SK-N-MC (cell line): Measurements from ENCODE around the gene AQP7.
"Not testable (repeated sequence)": the region's sequence is repeated elsewhere in the genome, so short reads cannot be mapped to it uniquely, and the experiment has no call there.

Experiments
- EZH2 ChIP-seq: fragments of 200-600 bp; sonication (generic); IDR thresholded peaks from one replicate; pipeline ENCODE4 v1.6.1; 2017; ENCODE audit warnings: antibody characterized with exemption
- POLR2AphosphoS5 ChIP-seq: IDR thresholded peaks from 2 replicates; pipeline ENCODE4 v1.6.1; 2012; ENCODE audit warnings: mild to moderate bottlenecking, low read depth, low read length, borderline replicate concordance

DNA sequence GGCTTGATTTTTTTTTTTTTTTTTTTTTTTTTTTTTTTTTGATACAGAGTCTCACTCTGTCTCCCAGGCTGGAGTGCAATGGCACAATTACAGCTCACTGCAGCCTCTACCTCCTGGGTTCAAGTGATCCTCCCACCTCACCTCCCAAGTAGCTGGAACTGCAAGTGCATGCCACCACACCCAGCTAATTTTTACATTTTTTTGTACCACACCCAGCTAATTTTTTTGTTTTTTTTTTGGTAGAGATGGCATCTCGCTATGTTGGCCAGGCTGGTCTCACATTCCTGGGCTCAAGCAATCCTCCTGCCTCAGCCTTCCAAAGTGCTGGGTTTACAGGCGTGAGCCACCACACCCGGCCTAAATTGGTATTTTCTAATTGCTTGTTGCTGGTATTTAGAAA is 43.7 kb downstream of the AQP7 start:
- not testable (repeated sequence) for TF ChIP-seq POLR2AphosphoS5, EZH2
